Endothelial cell of umbilical vein (primary cell): ENCODE data around the gene RAD51C. TPM values are rescaled to one million over a fixed set of nuclear protein-coding genes. Genes with fewer than 3 reads are reported as not detected.

ENCODE experiments used
- BruUV-seq: library from RNA; stranded (reverse); fragments of 400-500 nt; replicated peaks from 2 replicates; lab custom pipeline; 2021; lab: Mats Ljungman, UMichigan
- CTCF ChIA-PET: fragments of 300-600, 350-600 bp; sonication (Branson Sonifier 250); formaldehyde crosslinking; loops from one replicate; lab custom pipeline; 2021; ENCODE audit warnings: antibody characterized with exemption, inconsistent platforms; lab: Charles Lee
- POLR2A ChIA-PET: fragments of 300-600, 350-600 bp; sonication (Branson Sonifier 250); formaldehyde crosslinking; loops from one replicate; lab custom pipeline; 2021; ENCODE audit warnings: antibody characterized with exemption, inconsistent platforms; lab: Charles Lee
- DNase-seq: peaks from one replicate; pipeline ENCODE4 v3.0.0-alpha.2; 2011; ENCODE audit warnings: low read depth, low spot score
- FAIRE-seq: peaks from 2 replicates; lab custom pipeline; 2011; peaks lifted over from hg19 to GRCh38; lab: Jason Lieb, UNC
- H2AFZ ChIP-seq: 2 replicates; pipeline ENCODE4 v1.6.0; 2012; ENCODE audit warnings: low read depth, low read length, control low read depth, inconsistent platforms
- H3K27ac ChIP-seq: 2 replicates; pipeline ENCODE4 v1.5.1; 2011; ENCODE audit warnings: low read depth, mild to moderate bottlenecking, control low read depth, low read length, moderate library complexity; ENCODE audit not compliant: insufficient read depth
- H3K27me3 ChIP-seq, 2 experiments: 2 replicates each; pipeline versions ENCODE4 v1.6.0 to v1.6.1; 2011; ENCODE audit warnings: low read length in 2 of 2, mixed read lengths in 1 of 2; ENCODE audit not compliant: control insufficient read depth in 2 of 2, insufficient read depth in 2 of 2
- H3K36me3 ChIP-seq, 2 experiments: 2 replicates in 1 of 2; 3 replicates in 1 of 2; pipeline ENCODE4 v1.5.1; 2011; ENCODE audit warnings: low read length in 2 of 2, mild to moderate bottlenecking in 1 of 2, moderate library complexity in 1 of 2; ENCODE audit not compliant: control insufficient read depth in 2 of 2, insufficient read depth in 2 of 2; ENCODE audit errors: extremely low read depth in 1 of 2
- H3K4me1 ChIP-seq: 3 replicates; pipeline ENCODE4 v1.5.1; 2011; ENCODE audit warnings: mild to moderate bottlenecking, low read length; ENCODE audit not compliant: control insufficient read depth, insufficient read depth; ENCODE audit errors: extremely low read depth
- H3K4me2 ChIP-seq: 2 replicates; pipeline ENCODE4 v1.6.1; 2011; ENCODE audit warnings: low read length, control low read depth, mixed read lengths; ENCODE audit not compliant: insufficient read depth
- H3K4me3 ChIP-seq, 3 experiments: fragments of 200-600 bp in 1 of 3; sonication (generic), shearing (Covaris generic) in 1 of 3; replicated peaks in 1 of 3; 2 replicates each; pipeline ENCODE4 v1.5.1; 2011 to 2016; ENCODE audit warnings: control low read depth in 3 of 3, low read length in 3 of 3, mild to moderate bottlenecking in 2 of 3, inconsistent platforms in 1 of 3, low read depth in 1 of 3, moderate library complexity in 1 of 3; ENCODE audit not compliant: insufficient read depth in 1 of 3
- H3K79me2 ChIP-seq: 2 replicates; pipeline ENCODE4 v1.6.0; 2012; ENCODE audit warnings: low read length, inconsistent platforms; ENCODE audit not compliant: control insufficient read depth, insufficient read depth
- H3K9ac ChIP-seq: replicated peaks from 2 replicates; pipeline ENCODE3; 2011; ENCODE audit warnings: low read length, control low read depth; ENCODE audit not compliant: insufficient read depth; ENCODE audit errors: extremely low read depth
- H3K9me1 ChIP-seq: replicated peaks from 3 replicates; pipeline ENCODE4 v1.6.0; 2011; ENCODE audit warnings: mild to moderate bottlenecking, low read length; ENCODE audit not compliant: control insufficient read depth, insufficient read depth; ENCODE audit errors: extremely low read depth
- H3K9me3 ChIP-seq: replicated peaks from 2 replicates; pipeline ENCODE4 v1.5.1; 2012; ENCODE audit warnings: low read length, inconsistent platforms; ENCODE audit not compliant: control insufficient read depth, insufficient read depth
- H4K20me1 ChIP-seq: replicated peaks from 2 replicates; pipeline ENCODE3; 2011; ENCODE audit warnings: mild to moderate bottlenecking, low read length; ENCODE audit not compliant: control insufficient read depth, insufficient read depth; ENCODE audit errors: extremely low read depth
- EZH2 ChIP-seq: IDR thresholded peaks from 2 replicates; pipeline ENCODE4 v1.6.1; 2012; ENCODE audit warnings: borderline replicate concordance, low read depth, mild to moderate bottlenecking, moderate library complexity, low read length, inconsistent platforms; ENCODE audit not compliant: severe bottlenecking
- FOS ChIP-seq: IDR thresholded peaks from 2 replicates; pipeline ENCODE4 v1.6.1; 2011; ENCODE audit warnings: mild to moderate bottlenecking, low read length, moderate library complexity, borderline replicate concordance; ENCODE audit not compliant: insufficient read depth
- GATA2 ChIP-seq: IDR thresholded peaks from 2 replicates; pipeline ENCODE4 v1.7.0; 2011; ENCODE audit warnings: low read depth, mild to moderate bottlenecking, moderate library complexity, mixed read lengths, low read length; ENCODE audit not compliant: insufficient read length, insufficient read depth
- JUN ChIP-seq: IDR thresholded peaks from 2 replicates; pipeline ENCODE4 v1.6.1; 2011; ENCODE audit warnings: borderline replicate concordance, low read depth; ENCODE audit not compliant: insufficient read length, insufficient read depth
- MYC ChIP-seq: IDR thresholded peaks from one replicate; pipeline ENCODE4 v1.6.1; 2011; ENCODE audit warnings: mild to moderate bottlenecking, low read depth, low read length
- POLR2A ChIP-seq: IDR thresholded peaks from 2 replicates; pipeline ENCODE4 v1.6.1; 2012; ENCODE audit warnings: low read depth, mild to moderate bottlenecking, control low read depth, low read length
- POLR2AphosphoS5 ChIP-seq: IDR thresholded peaks from 2 replicates; pipeline ENCODE4 v1.6.1; 2012; ENCODE audit warnings: low read depth, mild to moderate bottlenecking, control low read depth, low read length, moderate library complexity; ENCODE audit not compliant: insufficient read depth
- dilution Hi-C: fragments of 300-500 bp; cut with MboI; formaldehyde crosslinking; loops from one replicate; pipeline ENCODE4 v1.15.0; 2019; ENCODE audit warnings: low sequenced_read_pairs; ENCODE audit not compliant: extremely low pct_ligation_motif_present
- intact Hi-C: fragments of 100-400 bp; cut with micrococcal nuclease; formaldehyde crosslinking; loops from one replicate; pipeline ENCODE4 v1.10.0; 2022
- polyA plus RNA-seq, 4 experiments: library from polyadenylated mRNA; depleted of rRNA in 3 of 4; stranded (reverse) in 3 of 4; unstranded in 1 of 4; fragments of >200 nt; gene quantifications; 2 replicates each; pipeline versions ENCODE4 v1.2.1 to v1.2.3, GENCODE V29; 2011 to 2012; ENCODE audit warnings: missing spikeins in 1 of 4
- total RNA-seq: library from RNA; stranded (reverse); gene quantifications from 2 replicates; pipeline ENCODE4 v1.2.3, GENCODE V29; 2021
- TF ChIP-seq, protein P1 (sequence below), 2 donors: IDR thresholded peaks; 1 replicate in 1 of 2; 2 replicates in 1 of 2; pipeline ENCODE4 v1.5.1; 2011; ENCODE audit warnings: low read length in 2 of 2, mild to moderate bottlenecking in 2 of 2, moderate library complexity in 2 of 2, control low read depth in 1 of 2, inconsistent platforms in 1 of 2, low read depth in 1 of 2; ENCODE audit not compliant: insufficient read depth in 1 of 2; ENCODE audit errors: extremely low read depth in 1 of 2
- TF ChIP-seq, protein P2 (sequence below): IDR thresholded peaks from 2 replicates; pipeline ENCODE4 v1.6.1; 2011; ENCODE audit not compliant: insufficient read depth, insufficient read length

Gene RAD51C
- total and polyA plus RNA-seq, 2 donors (not counting 3 experiments of a cell fraction or from before 2014, with no cell fraction given), result 24.8 to 38.9 TPM

GRCh38 chr17:58783380-58783779 lies 91.0 kb downstream of the RAD51C start:
- Histone ChIP-seq H3K79me2 (no peaks in the 10 kb centered on the region), H2AFZ (no peak overlapping the region), H3K9ac (no peak overlapping the region), H3K9me3 (no peaks in the 10 kb centered on the region), H3K4me2 (no peak overlapping the region), H3K36me3 (no peaks in the 10 kb centered on the region), H3K4me3 (no peak overlapping the region), H3K9me1 (no peaks in the 10 kb centered on the region), H3K4me1 (peaks cover 2% of the 10 kb centered on the region), H3K27me3 (no peaks in the 10 kb centered on the region), H4K20me1 (no peaks in the 10 kb centered on the region), H3K27ac (no peak overlapping the region)
- intact Hi-C loops, result no loop called here
- ChIA-PET CTCF (no interaction called here), POLR2A (no interaction called here)
- no peak for FAIRE-seq
- dilution Hi-C loops, result no loop called here
- DNase-seq, result no peak
- no TSS peak for BruUV-seq
- TF ChIP-seq MYC (no peak), GATA2 (no peak), JUN (no peak), EZH2 (no peak), FOS (no peak), POLR2AphosphoS5 (no peak), POLR2A (no peak)
- TF ChIP-seq, protein P1, sequence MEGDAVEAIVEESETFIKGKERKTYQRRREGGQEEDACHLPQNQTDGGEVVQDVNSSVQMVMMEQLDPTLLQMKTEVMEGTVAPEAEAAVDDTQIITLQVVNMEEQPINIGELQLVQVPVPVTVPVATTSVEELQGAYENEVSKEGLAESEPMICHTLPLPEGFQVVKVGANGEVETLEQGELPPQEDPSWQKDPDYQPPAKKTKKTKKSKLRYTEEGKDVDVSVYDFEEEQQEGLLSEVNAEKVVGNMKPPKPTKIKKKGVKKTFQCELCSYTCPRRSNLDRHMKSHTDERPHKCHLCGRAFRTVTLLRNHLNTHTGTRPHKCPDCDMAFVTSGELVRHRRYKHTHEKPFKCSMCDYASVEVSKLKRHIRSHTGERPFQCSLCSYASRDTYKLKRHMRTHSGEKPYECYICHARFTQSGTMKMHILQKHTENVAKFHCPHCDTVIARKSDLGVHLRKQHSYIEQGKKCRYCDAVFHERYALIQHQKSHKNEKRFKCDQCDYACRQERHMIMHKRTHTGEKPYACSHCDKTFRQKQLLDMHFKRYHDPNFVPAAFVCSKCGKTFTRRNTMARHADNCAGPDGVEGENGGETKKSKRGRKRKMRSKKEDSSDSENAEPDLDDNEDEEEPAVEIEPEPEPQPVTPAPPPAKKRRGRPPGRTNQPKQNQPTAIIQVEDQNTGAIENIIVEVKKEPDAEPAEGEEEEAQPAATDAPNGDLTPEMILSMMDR (IDR thresholded peaks at IDR 0.05; ENCODE audit: extremely low read depth in 1 of 2, insufficient read depth in 1 of 2, low read depth in 1 of 2, low read length in 2 of 2), result no peak
- TF ChIP-seq, protein P2, sequence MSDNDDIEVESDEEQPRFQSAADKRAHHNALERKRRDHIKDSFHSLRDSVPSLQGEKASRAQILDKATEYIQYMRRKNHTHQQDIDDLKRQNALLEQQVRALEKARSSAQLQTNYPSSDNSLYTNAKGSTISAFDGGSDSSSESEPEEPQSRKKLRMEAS, result no peak
